Measurements from ENCODE around the gene TP53BP2. TPM values are rescaled to one million over a fixed set of nuclear protein-coding genes. Genes with fewer than 3 reads are reported as not detected.
A peak's percentile ranks its signal among the peaks of the same experiment; 100 is the strongest.

TP53BP2 gene
- total and polyA plus RNA-seq, 2 experiments from 2014 or later, result 31.6 to 57.8 TPM

- H3K4me3 ChIP-seq, result no peak overlapping the region
- H2AFZ ChIP-seq, result no peak overlapping the region
- H3K27ac ChIP-seq, result no peak overlapping the region
- no peaks in the 10 kb centered on the region for H3K4me1 ChIP-seq (ENCODE audit: insufficient read depth)
- 92% methylated on average over 4 of the region's 4 CpGs for WGBS (ENCODE audit: low lambda C conversion rate, missing lambda C conversion rate)
- H4K20me1 ChIP-seq (ENCODE audit: insufficient read depth, poor library complexity, severe bottlenecking), result no peaks in the 10 kb centered on the region
- no peaks in the 10 kb centered on the region for H3K27me3 ChIP-seq
- no peak overlapping the region for H3K4me2 ChIP-seq
- H3K9me2 ChIP-seq (replicated peaks; ENCODE audit: insufficient read depth), result no peaks in the 10 kb centered on the region
- H3K79me2 ChIP-seq, result peaks cover 8% of the 10 kb centered on the region
- H3K36me3 ChIP-seq (replicated peaks; ENCODE audit: insufficient read depth, low read depth), result peaks cover 4% of the 10 kb centered on the region
- DNase-seq (ENCODE audit: low spot score), result no peak
- no peak for TF ChIP-seq EZH2 (IDR thresholded peaks at IDR 0.05; ENCODE audit: borderline replicate concordance)
- TF ChIP-seq EZH2phosphoT487 (IDR thresholded peaks at IDR 0.05; ENCODE audit: low read depth, severe bottlenecking, unreplicated experiment), result no peak
- no peak for TF ChIP-seq CTCF (IDR thresholded peaks at IDR 0.05; ENCODE audit: poor library complexity)
- no peaks in the 10 kb centered on the region for H3K9me3 ChIP-seq (ENCODE audit: low read depth)
Measured at GRCh38 chr1:223784541-223784940, 61.2 kb downstream of the TP53BP2 start.

GRCh38 chr1:223783676-223784075 lies 62.1 kb downstream of the TP53BP2 start:
- Histone ChIP-seq H3K9me3 (ENCODE audit: low read depth) (no peaks in the 10 kb centered on the region), H3K9me2 (replicated peaks; ENCODE audit: insufficient read depth) (no peaks in the 10 kb centered on the region), H3K4me3 (no peak overlapping the region), H3K4me2 (no peak overlapping the region), H3K79me2 (peaks cover 8% of the 10 kb centered on the region), H4K20me1 (ENCODE audit: insufficient read depth, poor library complexity, severe bottlenecking) (no peaks in the 10 kb centered on the region), H3K4me1 (ENCODE audit: insufficient read depth) (no peaks in the 10 kb centered on the region), H3K27me3 (no peaks in the 10 kb centered on the region), H3K36me3 (replicated peaks; ENCODE audit: insufficient read depth, low read depth) (peaks cover 4% of the 10 kb centered on the region), H2AFZ (no peak overlapping the region), H3K27ac (no peak overlapping the region)
- TF ChIP-seq CTCF (IDR thresholded peaks at IDR 0.05; ENCODE audit: poor library complexity), result no peak
- TF ChIP-seq EZH2 (IDR thresholded peaks at IDR 0.05; ENCODE audit: borderline replicate concordance), result no peak
- no peak for TF ChIP-seq EZH2phosphoT487 (IDR thresholded peaks at IDR 0.05; ENCODE audit: low read depth, severe bottlenecking, unreplicated experiment)
- 94% methylated on average over 1 of the region's 1 CpG for WGBS (ENCODE audit: low lambda C conversion rate, missing lambda C conversion rate)
- no peak for DNase-seq (ENCODE audit: low spot score)

GRCh38 chr1:223780949-223781348 lies 64.8 kb downstream of the TP53BP2 start:
- Histone ChIP-seq H3K79me2 (peaks cover 8% of the 10 kb centered on the region), H4K20me1 (ENCODE audit: insufficient read depth, poor library complexity, severe bottlenecking) (no peaks in the 10 kb centered on the region), H3K4me1 (ENCODE audit: insufficient read depth) (peaks cover 8% of the 10 kb centered on the region), H3K4me2 (no peak overlapping the region), H3K27ac (peak overlapping the region; percentile 29), H3K9me2 (replicated peaks; ENCODE audit: insufficient read depth) (no peaks in the 10 kb centered on the region), H3K27me3 (no peaks in the 10 kb centered on the region), H3K36me3 (replicated peaks; ENCODE audit: insufficient read depth, low read depth) (peaks cover 4% of the 10 kb centered on the region), H3K4me3 (no peak overlapping the region), H2AFZ (no peak overlapping the region), H3K9me3 (ENCODE audit: low read depth) (no peaks in the 10 kb centered on the region)
- TF ChIP-seq EZH2phosphoT487 (IDR thresholded peaks at IDR 0.05; ENCODE audit: low read depth, severe bottlenecking, unreplicated experiment) (no peak), CTCF (IDR thresholded peaks at IDR 0.05; ENCODE audit: poor library complexity) (no peak), EZH2 (IDR thresholded peaks at IDR 0.05; ENCODE audit: borderline replicate concordance) (no peak)
- WGBS (ENCODE audit: low lambda C conversion rate, missing lambda C conversion rate), result 70% methylated on average over 6 of the region's 6 CpGs
- peak; percentile 42 for DNase-seq (ENCODE audit: low spot score)

GRCh38 chr1:223780318-223780717 lies 65.4 kb downstream of the TP53BP2 start:
- Histone ChIP-seq H3K9me3 (ENCODE audit: low read depth) (no peaks in the 10 kb centered on the region), H2AFZ (no peak overlapping the region), H4K20me1 (ENCODE audit: insufficient read depth, poor library complexity, severe bottlenecking) (no peaks in the 10 kb centered on the region), H3K79me2 (peaks cover 8% of the 10 kb centered on the region), H3K27me3 (no peaks in the 10 kb centered on the region), H3K4me2 (no peak overlapping the region), H3K27ac (peak overlapping the region; percentile 29), H3K36me3 (replicated peaks; ENCODE audit: insufficient read depth, low read depth) (peaks cover 4% of the 10 kb centered on the region), H3K4me3 (no peak overlapping the region), H3K4me1 (ENCODE audit: insufficient read depth) (peaks cover 8% of the 10 kb centered on the region), H3K9me2 (replicated peaks; ENCODE audit: insufficient read depth) (no peaks in the 10 kb centered on the region)
- no peak for DNase-seq (ENCODE audit: low spot score)
- no peak for TF ChIP-seq CTCF (IDR thresholded peaks at IDR 0.05; ENCODE audit: poor library complexity)
- 90% methylated on average over 8 of the region's 8 CpGs for WGBS (ENCODE audit: low lambda C conversion rate, missing lambda C conversion rate)
